ENCODE measurements around the gene TAAR5.
"Not testable (repeated sequence)": the region's sequence is repeated elsewhere in the genome, so short reads cannot be mapped to it uniquely, and the experiment has no call there.

The TAAR5 gene

GRCh38 chr6:132589454-132589853, at the start of gene TAAR5:
Gene TAAR5 (minus strand): TSS chr6:132589741. CDS start chr6:132589686, 55 bp downstream.
- no peak for DNase-seq (ENCODE audit: low read depth)

- not testable (repeated sequence) for DNase-seq (ENCODE audit: low read depth)
Observed at GRCh38 chr6:132637135-132637534, 47.6 kb upstream of the TAAR5 start.

- DNase-seq (ENCODE audit: low read depth): not testable (repeated sequence)
Observed at GRCh38 chr6:132635906-132636305, 46.4 kb upstream of the TAAR5 start.

- DNase-seq (ENCODE audit: low read depth): not testable (repeated sequence)
Observed at GRCh38 chr6:132635288-132635687, 45.7 kb upstream of the TAAR5 start.

- DNase-seq (ENCODE audit: low read depth): no peak
Observed at GRCh38 chr6:132634796-132635195, 45.3 kb upstream of the TAAR5 start.

GRCh38 chr6:132633362-132633761, 43.8 kb upstream of the TAAR5 start:
- DNase-seq (ENCODE audit: low read depth): no peak

- no peak for DNase-seq (ENCODE audit: low read depth)
Observed at GRCh38 chr6:132624175-132624574, 34.6 kb upstream of the TAAR5 start, which contains the start of gene TAAR2. Gene TAAR2 (minus strand): TSS chr6:132624275. CDS start chr6:132624275, 0 bp downstream.

GRCh38 chr6:132623106-132623845, 33.7 kb upstream of the TAAR5 start:
- no peak for DNase-seq (ENCODE audit: low read depth)

- DNase-seq (ENCODE audit: low read depth): no peak
Observed at GRCh38 chr6:132616677-132617076, 27.1 kb upstream of the TAAR5 start.

GRCh38 chr6:132614554-132614953, 25.0 kb upstream of the TAAR5 start:
- no peak for DNase-seq (ENCODE audit: low read depth)

- DNase-seq (ENCODE audit: low read depth): no peak
Observed at GRCh38 chr6:132612449-132613108, 23.0 kb upstream of the TAAR5 start.

- DNase-seq (ENCODE audit: low read depth): no peak
Observed at GRCh38 chr6:132611616-132612015, 22.1 kb upstream of the TAAR5 start.

- DNase-seq (ENCODE audit: low read depth): no peak
Observed at GRCh38 chr6:132607544-132608233, 18.1 kb upstream of the TAAR5 start.

- DNase-seq (ENCODE audit: low read depth): no peak
Observed at GRCh38 chr6:132604635-132605152, 15.2 kb upstream of the TAAR5 start.

- not testable (repeated sequence) for DNase-seq (ENCODE audit: low read depth)
Observed at GRCh38 chr6:132600900-132601299, 11.4 kb upstream of the TAAR5 start.

- DNase-seq (ENCODE audit: low read depth): no peak
Observed at GRCh38 chr6:132598473-132598872, 8.9 kb upstream of the TAAR5 start.

GRCh38 chr6:132596201-132596600, 6.7 kb upstream of the TAAR5 start:
- DNase-seq (ENCODE audit: low read depth): no peak

- DNase-seq (ENCODE audit: low read depth): no peak
Observed at GRCh38 chr6:132592855-132593254, 3.3 kb upstream of the TAAR5 start.

GRCh38 chr6:132590362-132590761, 821 bp upstream of the TAAR5 start:
- DNase-seq (ENCODE audit: low read depth): no peak

- DNase-seq (ENCODE audit: low read depth): no peak
Observed at GRCh38 chr6:132587424-132587823, 2.1 kb downstream of the TAAR5 start.

GRCh38 chr6:132584698-132585097, 4.8 kb downstream of the TAAR5 start:
- DNase-seq (ENCODE audit: low read depth): no peak

GRCh38 chr6:132571774-132572173, 17.8 kb downstream of the TAAR5 start:
- no peak for DNase-seq (ENCODE audit: low read depth)

Measured in stimulated activated CD8-positive, alpha-beta memory T cell treated with anti-CD3 and anti-CD28 coated beads, Interleukin-15, amount 100 ng/mL, for 1 hour (primary cell).